HG02610 (cell line): ENCODE data around the gene TMPRSS6.

Source experiments
- ATAC-seq: cut with Tn5 transposase; IDR thresholded peaks from one replicate; pipeline ENCODE4 v1.9.1; 2021; ENCODE audit warnings: mild to moderate bottlenecking, moderate library complexity; ENCODE audit not compliant: unreplicated experiment

Gene TMPRSS6

DNA sequence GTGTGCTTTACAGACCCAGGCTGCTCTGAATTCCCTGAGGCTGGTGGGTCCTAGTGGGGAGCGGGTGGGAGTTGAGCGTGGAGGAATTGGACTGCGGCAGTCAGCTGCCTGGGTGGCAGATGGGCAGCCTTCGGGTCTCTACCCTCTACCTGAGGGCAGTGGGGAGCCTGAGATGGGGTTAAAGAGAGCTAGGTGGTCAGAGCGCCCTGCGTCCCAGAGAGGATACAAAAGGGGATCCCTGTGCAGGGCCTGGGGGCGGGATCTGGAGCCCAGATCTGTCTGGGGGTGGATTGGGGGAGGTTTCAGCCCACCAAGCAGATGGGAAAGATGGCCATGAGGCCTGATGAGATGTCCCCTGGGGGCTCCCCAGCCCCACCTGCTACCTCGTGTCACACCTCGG is 39.8 kb downstream of the TMPRSS6 start:
- ATAC-seq: no peak

DNA sequence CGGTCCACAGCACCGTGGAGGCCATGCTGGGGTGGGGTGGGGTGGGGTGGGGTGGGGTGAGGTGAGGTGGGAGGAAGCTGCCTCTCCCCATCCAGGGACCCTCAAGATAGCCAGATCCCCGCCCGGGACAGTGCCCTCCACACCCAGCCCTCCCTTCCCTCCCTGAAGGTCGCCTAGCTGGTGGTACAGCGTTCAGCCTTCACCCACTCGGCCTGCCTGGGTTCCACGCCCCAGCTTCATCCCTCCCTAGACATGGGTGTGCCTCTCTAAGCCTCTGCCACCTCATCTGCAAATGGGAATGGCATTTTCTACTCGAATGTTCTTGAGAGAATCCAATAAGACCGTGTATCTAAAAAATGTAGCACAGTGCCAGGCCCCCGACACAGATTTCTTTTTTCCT is 40.2 kb downstream of the TMPRSS6 start:
- ATAC-seq: no peak

- no peak for ATAC-seq
These were observed 40.7 kb downstream of the TMPRSS6 start for GRCh38 chr22:37068859-37069258.

- no peak for ATAC-seq
These were observed 42.1 kb downstream of the TMPRSS6 start for GRCh38 chr22:37067428-37067827.

DNA sequence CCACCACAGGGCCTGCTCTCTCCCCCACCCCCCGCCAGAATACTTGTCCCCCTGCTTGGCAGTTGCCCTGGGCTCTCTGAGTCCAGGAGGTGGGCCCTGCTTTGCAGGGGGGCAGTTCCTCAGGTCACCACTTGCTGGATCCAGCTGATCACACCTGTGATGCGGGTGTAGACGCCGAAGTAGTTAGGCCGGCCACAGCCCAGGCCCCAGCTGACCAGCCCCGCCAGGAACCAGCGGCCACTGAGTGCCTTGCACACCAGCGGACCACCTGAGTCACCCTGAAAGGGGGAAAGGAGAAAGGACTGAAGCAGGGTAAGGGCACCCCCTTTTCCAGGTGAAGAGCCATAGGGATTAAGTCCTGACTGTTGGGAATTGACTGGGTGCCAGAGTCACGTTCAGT is 43.6 kb downstream of the TMPRSS6 start:
- no peak for ATAC-seq

- no peak for ATAC-seq
These were observed 44.3 kb downstream of the TMPRSS6 start for GRCh38 chr22:37065180-37065579.

DNA sequence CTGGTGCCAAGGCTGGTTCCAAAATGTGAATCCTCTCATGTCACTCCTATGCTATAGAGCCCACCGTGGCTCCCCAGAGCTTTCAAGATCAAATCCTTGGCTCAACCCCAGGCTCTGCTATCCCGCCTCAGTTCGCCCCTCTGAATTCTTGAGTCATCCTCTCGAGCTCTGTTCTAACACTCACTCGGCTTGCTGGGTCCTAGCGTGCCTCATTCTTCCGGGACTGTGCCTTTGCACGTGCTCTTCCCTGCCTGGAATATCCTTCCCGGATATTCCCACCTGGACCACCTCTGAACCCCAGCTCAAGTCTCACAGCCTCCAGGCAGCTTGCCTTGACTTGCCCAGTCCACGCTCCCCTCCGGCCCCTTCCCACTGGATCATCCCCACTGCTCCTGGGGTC is 45.0 kb downstream of the TMPRSS6 start:
- ATAC-seq: no peak

- ATAC-seq: no peak
These were observed 45.8 kb downstream of the TMPRSS6 start for GRCh38 chr22:37063431-37064420.

DNA sequence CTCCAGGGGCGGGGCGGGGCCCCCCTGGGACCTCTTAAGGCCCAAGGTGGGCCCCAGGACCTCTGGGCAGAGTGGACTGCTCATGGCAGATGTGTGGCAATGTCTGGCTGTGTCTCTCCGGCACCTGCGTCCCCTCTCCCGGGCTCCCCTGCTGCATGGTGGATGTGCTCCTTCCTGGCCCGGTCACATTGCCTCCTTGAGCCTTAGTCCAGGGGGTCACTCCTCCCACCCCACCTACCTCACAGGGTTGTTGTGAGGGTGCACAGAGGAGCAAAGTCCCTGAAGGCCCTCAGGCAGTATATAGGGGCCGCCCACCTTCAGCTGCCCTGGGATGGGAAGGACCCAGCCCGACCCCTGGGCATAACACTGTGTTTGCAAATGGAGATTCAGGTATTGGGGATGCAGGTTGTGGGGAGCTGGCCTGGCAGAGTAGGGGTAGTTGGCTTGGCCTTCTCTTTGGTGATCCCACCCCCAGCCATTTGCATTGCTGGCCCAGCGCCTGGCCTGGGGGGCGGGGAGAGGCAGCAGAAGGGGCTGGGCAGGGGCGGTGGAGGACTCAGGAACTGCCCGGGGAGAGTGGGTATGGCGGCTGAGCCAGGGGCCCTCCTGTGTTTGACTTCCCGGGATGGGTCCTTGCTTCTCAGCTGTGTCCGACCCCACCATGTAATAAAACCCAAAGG is 46.7 kb downstream of the TMPRSS6 start:
- no peak for ATAC-seq

DNA sequence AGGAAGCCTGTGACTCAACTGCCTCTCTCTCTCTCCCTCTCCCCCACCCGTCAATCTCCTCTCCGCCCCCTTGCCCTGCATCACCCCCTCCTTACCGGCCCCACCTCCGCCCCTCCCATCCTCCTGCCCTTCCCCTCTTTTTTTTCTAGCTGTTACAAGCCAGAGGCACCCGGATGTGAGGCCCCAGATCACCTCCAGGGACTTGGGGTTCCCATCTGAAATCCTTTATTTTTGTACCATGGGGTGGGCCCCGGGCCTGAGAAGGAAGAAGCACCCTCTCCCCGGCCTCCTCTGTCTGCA is 47.2 kb downstream of the TMPRSS6 start:
- ATAC-seq: no peak

- no peak for ATAC-seq
These were observed 47.7 kb downstream of the TMPRSS6 start for GRCh38 chr22:37061611-37062375.

GRCh38 chr22:37060801-37061610 is 48.5 kb downstream of the TMPRSS6 start:
- no peak for ATAC-seq

- no peak for ATAC-seq
These were observed 49.5 kb downstream of the TMPRSS6 start for GRCh38 chr22:37059876-37060449.

DNA sequence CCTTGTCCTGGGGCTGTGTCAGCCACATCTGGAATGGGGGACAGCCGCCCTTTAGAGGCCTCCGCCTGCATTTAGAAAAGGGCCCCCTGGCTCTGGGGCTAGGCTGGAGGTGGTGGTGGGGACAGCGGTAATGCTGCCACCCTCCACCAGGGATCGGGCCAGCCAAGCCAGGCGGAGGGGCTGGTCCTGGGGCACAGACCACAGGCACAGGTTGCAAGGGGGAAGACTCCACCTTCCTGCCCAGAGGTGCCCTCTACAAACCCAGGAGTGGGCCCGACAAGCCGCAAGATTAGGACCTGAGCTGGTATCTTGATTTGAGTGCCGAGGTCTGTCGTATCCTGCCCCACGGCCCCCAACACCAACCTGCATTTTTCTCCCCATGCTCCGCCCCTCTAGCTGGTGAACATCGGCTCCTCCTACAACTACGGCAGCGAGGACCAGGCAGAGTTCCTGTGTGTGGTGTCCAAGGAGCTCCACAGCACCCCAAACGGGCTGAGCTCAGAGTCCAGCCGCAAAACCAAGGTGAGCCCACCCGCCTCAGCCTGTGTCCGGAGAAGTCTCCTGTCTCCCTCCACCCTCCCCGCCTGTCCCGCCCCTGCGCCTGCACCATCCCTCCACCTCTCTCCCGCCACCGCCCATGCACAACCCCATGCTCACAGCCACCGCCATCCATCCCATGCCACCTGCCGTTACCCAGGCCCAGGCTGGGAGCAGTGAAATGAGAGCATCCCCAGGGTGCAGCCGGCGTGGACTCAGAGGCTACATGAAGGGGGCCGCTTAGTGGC is 50.4 kb downstream of the TMPRSS6 start:
- ATAC-seq: no peak

GRCh38 chr22:37057796-37058510 is 51.6 kb downstream of the TMPRSS6 start:
- no peak for ATAC-seq

- no peak for ATAC-seq
These were observed 52.3 kb downstream of the TMPRSS6 start for GRCh38 chr22:37057226-37057625.

- ATAC-seq: no peak
These were observed 53.3 kb downstream of the TMPRSS6 start for GRCh38 chr22:37056246-37056645.

DNA sequence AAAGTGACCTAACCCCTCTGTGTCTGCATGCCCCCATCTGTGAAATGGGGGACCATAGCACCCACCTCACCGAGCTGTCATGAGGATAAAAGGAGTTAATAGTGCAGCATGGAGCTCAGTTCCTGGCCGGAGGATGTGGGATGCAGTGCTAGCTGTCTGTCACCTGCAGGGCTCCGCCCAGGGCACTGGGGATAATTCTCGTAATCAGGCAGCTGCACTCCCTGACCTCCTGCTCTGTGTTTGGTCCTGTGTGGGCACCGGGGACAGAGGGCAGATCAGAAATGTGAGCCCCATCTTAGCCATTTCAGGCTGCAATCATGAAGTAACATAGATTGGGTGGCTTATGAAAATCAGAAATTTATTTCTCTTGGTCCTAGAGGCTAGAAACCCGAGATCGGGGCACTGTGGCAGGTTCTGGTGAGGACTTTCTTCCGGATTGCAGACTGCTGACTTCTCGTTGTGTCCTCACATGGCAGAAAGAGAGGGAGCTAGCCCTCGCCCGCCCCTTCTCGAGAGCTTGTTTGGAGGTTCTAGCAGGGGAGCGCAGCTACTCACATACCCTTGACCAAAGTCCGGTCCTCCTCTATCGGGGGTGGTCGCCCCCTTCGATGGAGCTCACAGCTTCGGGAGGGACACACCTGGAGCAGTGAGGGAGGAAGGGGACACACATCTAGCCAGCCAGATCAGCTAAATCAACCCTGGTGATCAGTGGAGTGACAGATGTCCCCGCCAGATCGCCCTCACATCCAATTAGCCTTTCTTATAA is 54.7 kb downstream of the TMPRSS6 start:
- ATAC-seq: no peak
